Fibroblast of lung (primary cell): ENCODE results near the gene TTYH2.

Experiments
- CTCF ChIP-seq, 2 donors: IDR thresholded peaks in 1 of 2; conservative IDR thresholded peaks in 1 of 2; 1 replicate in 1 of 2; 2 replicates in 1 of 2; pipeline ENCODE4 v1.5.1; 2011 to 2012; ENCODE audit warnings: low read length in 2 of 2, control low read depth in 1 of 2, inconsistent platforms in 1 of 2, low read depth in 1 of 2, mild to moderate bottlenecking in 1 of 2
- EZH2 ChIP-seq: IDR thresholded peaks from 2 replicates; pipeline ENCODE4 v1.5.1; 2012; ENCODE audit warnings: low read length, control low read depth, mild to moderate bottlenecking; ENCODE audit errors: missing control alignments

- no peak for TF ChIP-seq CTCF (conservative IDR thresholded peaks at IDR 0.05 in 1 of 2, IDR thresholded peaks at IDR 0.05 in 1 of 2; ENCODE audit: low read depth in 1 of 2, low read length in 2 of 2)
- TF ChIP-seq EZH2, result no peak
Measured at GRCh38 chr17:74268558-74268957, 55.2 kb downstream of the TTYH2 start.
